HG03439 (cell line): ENCODE data around the gene SLC9B2.

Experiments
- ATAC-seq: cut with Tn5 transposase; IDR thresholded peaks from one replicate; pipeline ENCODE4 v1.9.1; 2021; ENCODE audit warnings: mild to moderate bottlenecking, moderate library complexity; ENCODE audit not compliant: unreplicated experiment

The SLC9B2 gene

GRCh38 chr4:103075894-103076746 lies 441 bp downstream of the SLC9B2 start:
- peak; percentile 63 for ATAC-seq

DNA sequence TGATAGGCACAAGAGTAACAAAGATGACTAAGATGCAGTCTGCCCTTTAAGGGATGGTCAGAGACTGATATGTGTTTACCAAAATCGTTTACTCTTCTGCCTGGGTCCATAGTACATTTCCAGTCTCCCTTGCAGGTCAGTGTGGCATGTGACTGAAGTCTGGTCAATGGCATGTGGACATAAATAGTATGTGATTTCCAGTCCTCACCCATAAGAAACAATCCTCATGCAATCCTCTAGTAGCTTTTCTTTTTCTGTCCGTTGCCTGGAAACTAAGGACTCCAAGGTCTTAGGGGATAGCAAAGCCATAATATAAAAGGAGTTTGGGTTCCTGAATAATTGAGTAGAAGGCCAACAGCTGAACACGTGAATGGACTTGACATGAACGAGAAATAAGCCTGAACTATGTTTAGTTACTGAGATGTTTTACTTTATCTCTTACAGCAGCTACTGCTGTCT lies 1.1 kb downstream of the SLC9B2 start:
- ATAC-seq = peak; percentile 1

DNA sequence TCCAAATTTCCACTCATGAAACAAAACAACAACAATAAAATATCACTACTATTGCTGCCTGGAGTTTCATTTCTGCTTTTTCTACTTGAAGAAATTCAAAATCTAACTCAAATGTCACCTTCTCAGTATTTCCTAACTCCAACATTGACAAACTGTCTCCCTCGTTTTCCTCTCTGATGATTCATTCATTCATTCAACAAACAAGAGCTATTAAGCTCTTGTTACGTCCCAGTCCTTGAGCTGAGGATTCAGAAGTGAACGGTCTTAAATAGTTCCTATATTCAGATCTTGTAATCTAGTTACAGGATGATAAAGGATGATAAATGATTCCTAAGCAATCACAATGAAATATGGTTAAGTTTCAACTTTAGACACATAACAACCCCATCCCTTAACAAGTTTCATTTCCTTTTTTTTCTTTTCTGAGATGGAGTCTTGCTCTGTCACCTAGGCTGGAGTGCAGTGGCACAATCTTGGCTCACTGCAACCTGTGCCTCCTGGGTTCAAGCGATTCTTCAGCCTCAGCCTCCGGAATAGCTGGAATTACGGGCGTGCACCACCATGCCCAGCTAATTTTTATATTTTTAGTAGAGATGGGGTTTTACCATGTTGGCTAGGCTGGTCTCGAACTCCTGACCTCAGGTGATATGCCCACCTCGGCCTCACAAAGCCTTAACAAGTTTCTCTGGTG lies 1.7 kb downstream of the SLC9B2 start:
- no peak for ATAC-seq

- no peak for ATAC-seq
Measured at GRCh38 chr4:103073792-103074438, 2.6 kb downstream of the SLC9B2 start.

DNA sequence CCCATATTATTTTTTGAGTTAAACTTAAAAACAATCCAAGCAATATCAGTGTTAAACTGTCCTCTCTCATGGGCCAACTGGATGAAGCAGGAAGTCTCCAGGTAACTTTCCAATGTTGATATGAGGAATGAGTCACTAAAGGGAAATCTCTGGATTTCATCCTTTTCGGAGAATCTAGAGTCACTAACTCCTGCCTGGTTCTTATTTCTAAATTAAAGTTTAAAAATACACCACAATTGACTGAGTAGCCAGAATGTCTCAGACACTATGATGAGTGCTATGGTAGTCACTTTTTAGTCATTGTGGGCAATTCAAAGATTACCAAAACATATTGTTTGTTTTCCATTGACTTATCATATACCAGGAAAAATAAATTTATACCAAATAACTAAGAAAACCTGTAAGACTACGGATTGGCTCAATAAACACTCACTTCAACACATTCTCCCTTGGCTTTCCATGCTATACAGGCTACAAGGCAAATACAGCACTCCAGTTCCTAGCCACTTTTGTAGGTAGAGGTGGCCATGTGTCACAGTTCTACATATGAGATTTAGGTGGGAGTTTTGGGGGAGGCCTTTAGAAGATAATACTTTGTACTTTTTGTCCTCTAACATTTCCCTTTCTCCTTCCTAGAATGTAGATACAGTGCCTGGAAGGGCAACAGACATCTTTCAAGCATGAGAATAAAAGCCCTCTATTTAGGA lies 8.6 kb downstream of the SLC9B2 start:
- no peak for ATAC-seq

GRCh38 chr4:103060453-103061148 lies 16.0 kb downstream of the SLC9B2 start:
- ATAC-seq = no peak

DNA sequence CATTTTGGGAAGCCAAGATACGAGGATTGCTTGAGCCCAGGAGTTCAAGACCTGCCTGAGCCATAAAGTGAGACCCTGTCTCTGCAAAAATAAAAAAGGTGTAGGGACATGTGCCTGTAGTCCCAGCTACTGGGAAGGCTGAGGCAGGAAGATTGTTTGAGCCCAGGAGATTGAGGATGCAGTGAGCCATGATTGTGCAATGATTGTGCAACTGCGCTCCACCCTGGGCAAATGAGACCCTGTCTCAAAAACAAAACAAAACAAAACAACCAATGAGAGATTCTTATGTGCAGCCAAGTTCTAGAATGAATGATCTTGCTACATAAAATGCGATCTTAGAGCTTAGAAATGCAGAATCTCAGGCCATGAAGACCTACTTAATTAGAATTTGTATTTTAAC lies 22.5 kb downstream of the SLC9B2 start:
- ATAC-seq = no peak

GRCh38 chr4:103052779-103053178 lies 23.8 kb downstream of the SLC9B2 start:
- ATAC-seq = no peak

- no peak for ATAC-seq
Measured at GRCh38 chr4:103052145-103052544, 24.4 kb downstream of the SLC9B2 start.

GRCh38 chr4:103050736-103051436 lies 25.7 kb downstream of the SLC9B2 start:
- ATAC-seq = no peak

GRCh38 chr4:103046416-103047290 lies 29.9 kb downstream of the SLC9B2 start:
- peak; percentile 90 for ATAC-seq

DNA sequence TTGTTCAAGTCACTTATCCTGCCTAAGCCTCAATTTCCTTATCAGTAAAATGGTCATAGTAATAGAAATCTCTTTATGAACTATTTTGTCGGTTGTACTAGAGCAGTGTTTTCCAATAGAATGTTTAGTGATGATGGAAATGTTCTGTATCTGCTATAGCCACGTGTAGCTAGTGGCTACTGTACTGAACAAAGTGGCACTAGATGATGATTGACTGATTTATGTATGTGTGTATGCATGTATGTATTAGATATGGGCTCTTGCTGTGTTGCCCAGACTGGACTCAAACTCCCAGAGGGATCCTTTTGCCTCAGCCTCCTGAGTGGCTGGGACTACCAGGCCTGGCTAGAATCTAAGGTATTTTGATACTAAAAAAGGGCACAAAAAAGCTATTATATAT lies 32.4 kb downstream of the SLC9B2 start:
- ATAC-seq = no peak

DNA sequence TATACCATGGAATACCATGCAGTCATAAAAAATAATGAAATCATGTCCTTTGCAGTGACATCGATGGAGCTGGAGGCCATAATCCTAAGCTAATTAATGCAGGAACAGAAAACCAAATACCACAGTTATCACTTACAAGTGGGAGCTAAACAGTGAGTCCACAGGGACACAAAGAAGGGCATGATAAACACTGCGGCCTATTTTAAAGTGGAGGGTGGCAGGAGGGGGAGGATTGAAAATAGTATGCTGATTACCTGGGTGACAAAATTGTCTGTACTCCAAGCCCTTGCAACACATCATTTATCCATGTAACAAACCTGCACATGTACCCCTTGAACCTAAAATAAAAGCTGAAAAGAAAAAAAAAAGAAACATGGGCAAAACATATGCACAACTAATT lies 40.4 kb downstream of the SLC9B2 start:
- no peak for ATAC-seq

GRCh38 chr4:103032574-103032973 lies 44.0 kb downstream of the SLC9B2 start:
- ATAC-seq = no peak

DNA sequence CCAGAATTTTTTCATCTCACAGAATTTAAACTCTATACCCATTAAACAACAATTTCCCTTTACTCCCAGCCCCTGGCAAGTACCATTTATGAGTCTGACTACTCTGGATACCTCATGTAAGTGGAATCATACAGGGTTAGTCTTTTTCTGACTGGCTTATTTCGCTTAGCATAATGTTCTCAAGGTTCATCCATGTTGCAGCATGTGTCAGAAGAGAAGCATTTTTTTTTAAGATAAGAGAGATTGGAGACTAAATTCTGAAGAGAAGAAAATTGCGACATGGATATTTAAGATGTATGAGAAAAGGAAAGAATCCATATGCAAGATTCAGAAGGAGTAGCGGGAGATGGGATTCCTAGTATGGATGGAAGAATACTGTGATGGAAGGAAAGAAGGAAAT lies 45.8 kb downstream of the SLC9B2 start:
- ATAC-seq = no peak

- ATAC-seq = no peak
Measured at GRCh38 chr4:103029300-103029699, 47.3 kb downstream of the SLC9B2 start.

DNA sequence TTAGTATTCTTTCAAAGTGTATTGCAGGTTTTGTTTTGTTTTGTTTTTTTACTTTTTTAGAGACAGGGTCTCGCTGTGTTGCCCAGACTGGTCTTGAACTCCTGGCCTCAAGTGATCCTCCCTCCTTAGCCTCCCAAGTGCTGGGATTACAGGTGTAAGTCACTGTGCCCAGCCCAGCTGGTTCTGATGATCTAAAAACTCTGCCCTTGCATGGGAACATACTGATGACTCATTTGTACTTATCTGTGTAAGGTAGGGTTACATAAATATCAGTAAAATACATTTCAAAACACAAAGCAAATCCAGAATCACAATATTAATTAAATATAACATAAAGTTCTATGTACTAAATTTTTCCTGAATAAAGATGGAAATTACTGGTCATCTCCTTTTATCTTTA lies 49.7 kb downstream of the SLC9B2 start:
- ATAC-seq = no peak

- no peak for ATAC-seq
Measured at GRCh38 chr4:103024996-103025395, 51.6 kb downstream of the SLC9B2 start.

DNA sequence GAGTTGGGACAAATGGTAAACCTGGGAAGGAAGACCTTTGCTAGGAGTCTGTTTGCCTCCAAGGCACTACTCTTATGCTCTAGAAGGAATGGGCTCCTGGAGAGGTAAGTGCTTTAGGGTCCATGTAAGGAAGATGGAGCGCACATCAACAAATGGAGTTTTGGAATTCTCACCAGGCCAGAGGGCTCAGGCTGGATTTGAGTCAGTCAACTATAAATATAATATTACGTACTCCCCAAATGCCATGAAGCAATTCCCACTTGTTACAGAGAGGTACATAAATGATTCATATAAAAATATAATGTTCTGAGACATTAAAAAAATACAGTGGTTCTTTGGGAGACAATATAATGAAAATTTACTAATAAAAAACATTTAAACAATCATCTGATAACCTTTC lies 55.4 kb downstream of the SLC9B2 start:
- no peak for ATAC-seq
